Measurements from ENCODE around the gene IGF2BP2. TPM values are rescaled to one million over a fixed set of nuclear protein-coding genes. Genes with fewer than 3 reads are reported as not detected.

IGF2BP2 gene
- total and polyA plus RNA-seq, 2 of the 13 experiments (the other 11 are each of a cell fraction or from before 2014, with no cell fraction given): 6.5 to 46.0 TPM

DNA sequence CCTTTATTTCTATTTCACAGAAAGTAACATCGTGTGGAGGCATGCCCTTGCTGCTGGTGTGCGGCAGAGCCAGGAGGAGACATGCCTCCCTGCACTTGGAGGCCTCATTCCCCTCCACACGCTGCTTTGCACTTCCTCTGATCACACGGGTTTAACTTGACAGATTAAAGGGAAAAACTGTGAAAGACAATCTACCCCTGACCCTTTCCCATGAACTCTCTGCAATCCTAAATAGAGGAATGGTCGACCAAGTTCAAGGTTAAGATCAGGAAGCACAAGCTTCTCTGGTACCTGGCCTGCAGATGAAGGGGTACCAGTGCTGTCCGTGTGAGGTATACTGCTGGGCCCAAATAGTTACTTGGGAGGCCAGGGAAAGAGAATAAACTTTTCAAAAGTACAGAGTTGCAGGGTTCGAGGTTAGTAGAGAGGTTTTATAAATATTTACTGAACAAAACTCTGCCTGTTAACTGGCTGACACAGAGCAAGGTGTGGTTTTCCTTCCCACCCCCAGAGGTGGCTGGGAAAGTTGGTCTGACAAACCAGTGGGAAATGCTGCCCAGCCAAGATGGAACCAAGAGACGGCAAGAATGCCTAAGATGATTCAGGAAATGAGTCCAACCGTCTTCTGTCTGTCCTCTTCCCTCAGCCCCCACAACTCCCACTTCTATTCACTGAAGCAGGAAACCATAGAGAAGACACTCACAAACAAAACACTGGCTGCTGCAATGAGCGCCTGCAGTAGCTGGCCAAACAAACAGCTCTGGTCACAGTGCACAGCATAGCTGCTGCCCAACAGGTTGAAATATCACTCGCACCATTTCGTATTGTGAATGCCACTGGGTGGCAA is 79.6 kb downstream of the IGF2BP2 start (continued):
- no peak for TF ChIP-seq PREB (CRISPR knock-in tag; IDR thresholded peaks at IDR 0.05)
- no peak for TF ChIP-seq ARID2 (CRISPR knock-in tag; IDR thresholded peaks at IDR 0.05; ENCODE audit: borderline replicate concordance)
- TF ChIP-seq ZNF414 (CRISPR knock-in tag; IDR thresholded peaks at IDR 0.05): no peak
- TF ChIP-seq, protein P1, sequence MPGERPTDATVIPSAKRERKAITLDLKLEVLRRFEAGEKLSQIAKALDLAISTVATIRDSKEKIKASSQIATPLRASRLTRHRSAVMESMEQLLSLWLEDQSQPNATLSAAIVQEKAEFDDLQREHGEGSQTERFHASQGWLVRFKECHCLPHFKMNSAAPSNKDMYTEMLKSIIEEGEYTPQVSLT (CRISPR knock-in tag; IDR thresholded peaks at IDR 0.05; ENCODE audit: borderline replicate concordance, low read depth): no peak
- peak; percentile 27; the same call in 1 of the 2 replicates for TF ChIP-seq MEIS2 (CRISPR knock-in tag; IDR thresholded peaks at IDR 0.05)
- TF ChIP-seq, protein P2, sequence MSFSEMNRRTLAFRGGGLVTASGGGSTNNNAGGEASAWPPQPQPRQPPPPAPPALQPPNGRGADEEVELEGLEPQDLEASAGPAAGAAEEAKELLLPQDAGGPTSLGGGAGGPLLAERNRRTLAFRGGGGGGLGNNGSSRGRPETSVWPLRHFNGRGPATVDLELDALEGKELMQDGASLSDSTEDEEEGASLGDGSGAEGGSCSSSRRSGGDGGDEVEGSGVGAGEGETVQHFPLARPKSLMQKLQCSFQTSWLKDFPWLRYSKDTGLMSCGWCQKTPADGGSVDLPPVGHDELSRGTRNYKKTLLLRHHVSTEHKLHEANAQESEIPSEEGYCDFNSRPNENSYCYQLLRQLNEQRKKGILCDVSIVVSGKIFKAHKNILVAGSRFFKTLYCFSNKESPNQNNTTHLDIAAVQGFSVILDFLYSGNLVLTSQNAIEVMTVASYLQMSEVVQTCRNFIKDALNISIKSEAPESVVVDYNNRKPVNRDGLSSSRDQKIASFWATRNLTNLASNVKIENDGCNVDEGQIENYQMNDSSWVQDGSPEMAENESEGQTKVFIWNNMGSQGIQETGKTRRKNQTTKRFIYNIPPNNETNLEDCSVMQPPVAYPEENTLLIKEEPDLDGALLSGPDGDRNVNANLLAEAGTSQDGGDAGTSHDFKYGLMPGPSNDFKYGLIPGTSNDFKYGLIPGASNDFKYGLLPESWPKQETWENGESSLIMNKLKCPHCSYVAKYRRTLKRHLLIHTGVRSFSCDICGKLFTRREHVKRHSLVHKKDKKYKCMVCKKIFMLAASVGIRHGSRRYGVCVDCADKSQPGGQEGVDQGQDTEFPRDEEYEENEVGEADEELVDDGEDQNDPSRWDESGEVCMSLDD (CRISPR knock-in tag; IDR thresholded peaks at IDR 0.05; ENCODE audit: borderline replicate concordance): no peak
- TF ChIP-seq ZNF34 (CRISPR knock-in tag; IDR thresholded peaks at IDR 0.05; ENCODE audit: borderline replicate concordance): no peak
- TF ChIP-seq IKZF1 (IDR thresholded peaks at IDR 0.05): no peak
- TF ChIP-seq FLYWCH1 (CRISPR knock-in tag; IDR thresholded peaks at IDR 0.05): no peak
- TF ChIP-seq, protein P3, sequence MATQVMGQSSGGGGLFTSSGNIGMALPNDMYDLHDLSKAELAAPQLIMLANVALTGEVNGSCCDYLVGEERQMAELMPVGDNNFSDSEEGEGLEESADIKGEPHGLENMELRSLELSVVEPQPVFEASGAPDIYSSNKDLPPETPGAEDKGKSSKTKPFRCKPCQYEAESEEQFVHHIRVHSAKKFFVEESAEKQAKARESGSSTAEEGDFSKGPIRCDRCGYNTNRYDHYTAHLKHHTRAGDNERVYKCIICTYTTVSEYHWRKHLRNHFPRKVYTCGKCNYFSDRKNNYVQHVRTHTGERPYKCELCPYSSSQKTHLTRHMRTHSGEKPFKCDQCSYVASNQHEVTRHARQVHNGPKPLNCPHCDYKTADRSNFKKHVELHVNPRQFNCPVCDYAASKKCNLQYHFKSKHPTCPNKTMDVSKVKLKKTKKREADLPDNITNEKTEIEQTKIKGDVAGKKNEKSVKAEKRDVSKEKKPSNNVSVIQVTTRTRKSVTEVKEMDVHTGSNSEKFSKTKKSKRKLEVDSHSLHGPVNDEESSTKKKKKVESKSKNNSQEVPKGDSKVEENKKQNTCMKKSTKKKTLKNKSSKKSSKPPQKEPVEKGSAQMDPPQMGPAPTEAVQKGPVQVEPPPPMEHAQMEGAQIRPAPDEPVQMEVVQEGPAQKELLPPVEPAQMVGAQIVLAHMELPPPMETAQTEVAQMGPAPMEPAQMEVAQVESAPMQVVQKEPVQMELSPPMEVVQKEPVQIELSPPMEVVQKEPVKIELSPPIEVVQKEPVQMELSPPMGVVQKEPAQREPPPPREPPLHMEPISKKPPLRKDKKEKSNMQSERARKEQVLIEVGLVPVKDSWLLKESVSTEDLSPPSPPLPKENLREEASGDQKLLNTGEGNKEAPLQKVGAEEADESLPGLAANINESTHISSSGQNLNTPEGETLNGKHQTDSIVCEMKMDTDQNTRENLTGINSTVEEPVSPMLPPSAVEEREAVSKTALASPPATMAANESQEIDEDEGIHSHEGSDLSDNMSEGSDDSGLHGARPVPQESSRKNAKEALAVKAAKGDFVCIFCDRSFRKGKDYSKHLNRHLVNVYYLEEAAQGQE (IDR thresholded peaks at IDR 0.05; ENCODE audit: borderline replicate concordance in 1 of 2, low read depth in 1 of 2, low read length in 2 of 2): 0 out of 4 replicates have a peak, but pooled peaks of 1 of the 2 experiments have one; percentile 30
- TF ChIP-seq, protein P4, sequence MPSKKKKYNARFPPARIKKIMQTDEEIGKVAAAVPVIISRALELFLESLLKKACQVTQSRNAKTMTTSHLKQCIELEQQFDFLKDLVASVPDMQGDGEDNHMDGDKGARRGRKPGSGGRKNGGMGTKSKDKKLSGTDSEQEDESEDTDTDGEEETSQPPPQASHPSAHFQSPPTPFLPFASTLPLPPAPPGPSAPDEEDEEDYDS (CRISPR knock-in tag; IDR thresholded peaks at IDR 0.05): no peak
- TF ChIP-seq, protein P5, sequence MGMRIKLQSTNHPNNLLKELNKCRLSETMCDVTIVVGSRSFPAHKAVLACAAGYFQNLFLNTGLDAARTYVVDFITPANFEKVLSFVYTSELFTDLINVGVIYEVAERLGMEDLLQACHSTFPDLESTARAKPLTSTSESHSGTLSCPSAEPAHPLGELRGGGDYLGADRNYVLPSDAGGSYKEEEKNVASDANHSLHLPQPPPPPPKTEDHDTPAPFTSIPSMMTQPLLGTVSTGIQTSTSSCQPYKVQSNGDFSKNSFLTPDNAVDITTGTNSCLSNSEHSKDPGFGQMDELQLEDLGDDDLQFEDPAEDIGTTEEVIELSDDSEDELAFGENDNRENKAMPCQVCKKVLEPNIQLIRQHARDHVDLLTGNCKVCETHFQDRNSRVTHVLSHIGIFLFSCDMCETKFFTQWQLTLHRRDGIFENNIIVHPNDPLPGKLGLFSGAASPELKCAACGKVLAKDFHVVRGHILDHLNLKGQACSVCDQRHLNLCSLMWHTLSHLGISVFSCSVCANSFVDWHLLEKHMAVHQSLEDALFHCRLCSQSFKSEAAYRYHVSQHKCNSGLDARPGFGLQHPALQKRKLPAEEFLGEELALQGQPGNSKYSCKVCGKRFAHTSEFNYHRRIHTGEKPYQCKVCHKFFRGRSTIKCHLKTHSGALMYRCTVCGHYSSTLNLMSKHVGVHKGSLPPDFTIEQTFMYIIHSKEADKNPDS (CRISPR knock-in tag; IDR thresholded peaks at IDR 0.05): 0 out of 2 replicates have a peak, but pooled peaks have one; percentile 47
- no peak for TF ChIP-seq KMT2B (CRISPR knock-in tag; IDR thresholded peaks at IDR 0.05)
- no peak for TF ChIP-seq PAWR (CRISPR knock-in tag; IDR thresholded peaks at IDR 0.05; ENCODE audit: borderline replicate concordance)
- no peak for TF ChIP-seq MIER3 (CRISPR knock-in tag; IDR thresholded peaks at IDR 0.05; ENCODE audit: borderline replicate concordance)
- TF ChIP-seq TCF7 (IDR thresholded peaks at IDR 0.05; ENCODE audit: low read depth): peak; percentile 62; the same call in 1 of the 2 replicates
- no peak for TF ChIP-seq FOXK2 (IDR thresholded peaks at IDR 0.05)
